Right atrium auricular region (tissue), 2 donors: Measurements from ENCODE around the gene MLLT10. TPM values are rescaled to one million over a fixed set of nuclear protein-coding genes. Genes with fewer than 3 reads are reported as not detected.

Experiments used
- DNase-seq: peaks from one replicate; pipeline ENCODE4 v3.0.0-alpha.2; 2019; ENCODE audit warnings: low spot score
- H3K27ac ChIP-seq, 2 donors: fragments of 200-600 bp; sonication (generic); 1 replicate in 1 of 2; 2 replicates in 1 of 2; pipeline ENCODE4 v1.5.1; 2016 to 2019
- H3K27me3 ChIP-seq, 2 donors: fragments of 200-600 bp; sonication (generic); one replicate each; pipeline versions ENCODE4 v1.5.1 to v1.6.0; 2017 to 2019
- H3K36me3 ChIP-seq: fragments of 200-600 bp; sonication (generic); one replicate; pipeline ENCODE4 v1.5.1; 2016
- H3K4me1 ChIP-seq, 2 donors: fragments of 200-600 bp; sonication (generic); one replicate each; pipeline versions ENCODE4 v1.5.1 to v1.6.0; 2017 to 2019
- H3K4me3 ChIP-seq, 2 donors: fragments of 200-600 bp; sonication (generic); 1 replicate in 1 of 2; 2 replicates in 1 of 2; pipeline ENCODE4 v1.5.1; 2017 to 2019; ENCODE audit warnings: mild to moderate bottlenecking in 1 of 2, moderate library complexity in 1 of 2
- H3K9me3 ChIP-seq, 2 donors: fragments of 200-600 bp; sonication (generic); one replicate each; pipeline ENCODE4 v1.5.1; 2019
- CTCF ChIP-seq, 2 donors: fragments of 200-600 bp; sonication (generic); IDR thresholded peaks; one replicate each; pipeline ENCODE4 v1.5.1; 2019; ENCODE audit warnings: antibody characterized with exemption in 2 of 2
- total RNA-seq, 2 donors: library from RNA; depleted of rRNA; stranded (reverse); fragments of >200 nt; gene quantifications; one replicate each; pipeline ENCODE4 v1.1.0, GENCODE V29; 2016

Gene MLLT10
- total RNA-seq, 2 donors from 2014 or later, result 18.8 to 27.2 TPM

GRCh38 chr10:21513405-21513788 lies 20.6 kb upstream of the MLLT10 start:
- TF ChIP-seq CTCF (IDR thresholded peaks at IDR 0.05), result no peak
- H3K27me3 ChIP-seq, result no peaks in the 10 kb centered on the region
- H3K4me1 ChIP-seq, result peaks cover 0 to 9% of the 10 kb centered on the region in 2 donors
- no peak overlapping the region for H3K27ac ChIP-seq
- DNase-seq, result no peak
- no peaks in the 10 kb centered on the region for H3K9me3 ChIP-seq
- H3K4me3 ChIP-seq, result no peak overlapping the region
- no peaks in the 10 kb centered on the region for H3K36me3 ChIP-seq

- no peak for DNase-seq
- no peaks in the 10 kb centered on the region for H3K9me3 ChIP-seq
- TF ChIP-seq CTCF (IDR thresholded peaks at IDR 0.05), result no peak
- H3K4me1 ChIP-seq, result peaks cover 0 to 14% of the 10 kb centered on the region in 2 donors
- peak overlapping the region; percentile 60 to 64 for H3K4me3 ChIP-seq
- no peaks in the 10 kb centered on the region for H3K27me3 ChIP-seq
- H3K27ac ChIP-seq, result no peak overlapping the region
- no peaks in the 10 kb centered on the region for H3K36me3 ChIP-seq
Measured at GRCh38 chr10:21514129-21514817, 19.8 kb upstream of the MLLT10 start.

GRCh38 chr10:21514818-21515351 lies 19.1 kb upstream of the MLLT10 start:
- no peak for DNase-seq
- Histone ChIP-seq H3K9me3 (no peaks in the 10 kb centered on the region), H3K4me1 (peaks cover 0 to 17% of the 10 kb centered on the region in 2 donors), H3K27ac (no peak overlapping the region), H3K4me3 (peak overlapping the region; percentile 60 to 64), H3K36me3 (no peaks in the 10 kb centered on the region), H3K27me3 (no peaks in the 10 kb centered on the region)
- no peak for TF ChIP-seq CTCF (IDR thresholded peaks at IDR 0.05)

GRCh38 chr10:21515361-21516241 lies 18.4 kb upstream of the MLLT10 start:
- no peaks in the 10 kb centered on the region for H3K9me3 ChIP-seq
- TF ChIP-seq CTCF (IDR thresholded peaks at IDR 0.05), result no peak
- no peak for DNase-seq
- H3K27me3 ChIP-seq, result no peaks in the 10 kb centered on the region
- H3K4me3 ChIP-seq, result peak overlapping the region; percentile 60 to 64
- H3K36me3 ChIP-seq, result no peaks in the 10 kb centered on the region
- peak overlapping the region; percentile 77 to 82 for H3K27ac ChIP-seq
- H3K4me1 ChIP-seq, result peaks cover 0 to 20% of the 10 kb centered on the region in 2 donors

- H3K36me3 ChIP-seq, result no peaks in the 10 kb centered on the region
- no peak for DNase-seq
- peak overlapping the region; percentile 60 to 64 for H3K4me3 ChIP-seq
- no peaks in the 10 kb centered on the region for H3K9me3 ChIP-seq
- H3K27ac ChIP-seq, result peak overlapping the region; percentile 80 to 82
- H3K27me3 ChIP-seq, result no peaks in the 10 kb centered on the region
- H3K4me1 ChIP-seq, result peaks cover 0 to 29% of the 10 kb centered on the region in 2 donors
- no peak for TF ChIP-seq CTCF (IDR thresholded peaks at IDR 0.05)
Measured at GRCh38 chr10:21516242-21517131, 17.5 kb upstream of the MLLT10 start.
